Chondrocyte (in vitro differentiated cells): ENCODE measurements around the gene SPATS2. TPM values are rescaled to one million over a fixed set of nuclear protein-coding genes. Genes with fewer than 3 reads are reported as not detected.

Experiments used
- DNase-seq: peaks from one replicate; pipeline ENCODE4 v3.0.0; 2021; ENCODE audit warnings: mixed read lengths, low spot score
- H3K27ac Mint-ChIP-seq: one replicate; pipeline ENCODE4 v1.8.0; 2021; ENCODE audit warnings: mild to moderate bottlenecking, moderate library complexity, mixed read lengths; ENCODE audit not compliant: unreplicated experiment
- H3K27me3 Mint-ChIP-seq: 2 replicates; pipeline ENCODE4 v1.8.0; 2021; ENCODE audit warnings: low read depth, mixed read lengths
- H3K36me3 Mint-ChIP-seq: 2 replicates; pipeline ENCODE4 v1.8.0; 2021; ENCODE audit warnings: low read depth, mixed read lengths
- H3K4me1 Mint-ChIP-seq: 2 replicates; pipeline ENCODE4 v1.8.0; 2021; ENCODE audit warnings: low read depth, mild to moderate bottlenecking, mixed read lengths
- H3K4me3 Mint-ChIP-seq: one replicate; pipeline ENCODE4 v1.8.0; 2021; ENCODE audit warnings: mild to moderate bottlenecking, moderate library complexity, mixed read lengths; ENCODE audit not compliant: unreplicated experiment
- H3K9me3 Mint-ChIP-seq: 2 replicates; pipeline ENCODE4 v1.8.0; 2021; ENCODE audit warnings: low read depth, mixed read lengths
- total RNA-seq: library from RNA; stranded (reverse); gene quantifications from 3 replicates; pipeline ENCODE4 v1.2.1, GENCODE V29; 2021
- TF ChIP-seq, protein P1 (sequence below): fragments of 200-600 bp; sonication (generic); IDR thresholded peaks from 2 replicates; pipeline ENCODE4 v1.5.0; 2021; ENCODE audit warnings: antibody characterized with exemption, mild to moderate bottlenecking, moderate library complexity

The SPATS2 gene
- total RNA-seq, 1 donor from 2014 or later: 24.2 TPM

DNA sequence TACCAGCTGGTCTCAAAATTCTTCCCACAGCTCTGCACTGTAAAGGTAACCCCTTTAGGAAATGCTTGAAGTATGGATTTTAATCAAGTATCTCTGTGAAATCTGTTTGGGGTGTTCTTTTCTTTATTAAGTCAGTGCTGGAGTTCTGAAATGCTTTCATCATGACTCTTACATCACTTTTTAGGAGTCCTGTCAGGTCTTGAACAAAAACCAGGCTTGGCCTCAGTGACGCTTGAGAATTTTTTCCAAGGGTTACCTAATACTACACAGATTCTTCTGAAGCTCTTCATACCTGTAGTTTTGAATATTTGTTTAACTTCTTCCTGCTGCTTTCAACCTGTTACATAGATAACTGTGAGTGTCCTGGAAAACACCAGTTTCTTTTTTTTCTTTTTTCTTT lies 124.6 kb downstream of the SPATS2 start:
- H3K4me1 Mint-ChIP-seq: peaks cover 12% of the 10 kb centered on the region
- H3K9me3 Mint-ChIP-seq: no peaks in the 10 kb centered on the region
- no peak overlapping the region for H3K4me3 Mint-ChIP-seq
- no peaks in the 10 kb centered on the region for H3K27me3 Mint-ChIP-seq
- TF ChIP-seq, protein P1, sequence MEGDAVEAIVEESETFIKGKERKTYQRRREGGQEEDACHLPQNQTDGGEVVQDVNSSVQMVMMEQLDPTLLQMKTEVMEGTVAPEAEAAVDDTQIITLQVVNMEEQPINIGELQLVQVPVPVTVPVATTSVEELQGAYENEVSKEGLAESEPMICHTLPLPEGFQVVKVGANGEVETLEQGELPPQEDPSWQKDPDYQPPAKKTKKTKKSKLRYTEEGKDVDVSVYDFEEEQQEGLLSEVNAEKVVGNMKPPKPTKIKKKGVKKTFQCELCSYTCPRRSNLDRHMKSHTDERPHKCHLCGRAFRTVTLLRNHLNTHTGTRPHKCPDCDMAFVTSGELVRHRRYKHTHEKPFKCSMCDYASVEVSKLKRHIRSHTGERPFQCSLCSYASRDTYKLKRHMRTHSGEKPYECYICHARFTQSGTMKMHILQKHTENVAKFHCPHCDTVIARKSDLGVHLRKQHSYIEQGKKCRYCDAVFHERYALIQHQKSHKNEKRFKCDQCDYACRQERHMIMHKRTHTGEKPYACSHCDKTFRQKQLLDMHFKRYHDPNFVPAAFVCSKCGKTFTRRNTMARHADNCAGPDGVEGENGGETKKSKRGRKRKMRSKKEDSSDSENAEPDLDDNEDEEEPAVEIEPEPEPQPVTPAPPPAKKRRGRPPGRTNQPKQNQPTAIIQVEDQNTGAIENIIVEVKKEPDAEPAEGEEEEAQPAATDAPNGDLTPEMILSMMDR: no peak
- DNase-seq: no peak
- H3K36me3 Mint-ChIP-seq: peaks cover 18% of the 10 kb centered on the region
- no peak overlapping the region for H3K27ac Mint-ChIP-seq

DNA sequence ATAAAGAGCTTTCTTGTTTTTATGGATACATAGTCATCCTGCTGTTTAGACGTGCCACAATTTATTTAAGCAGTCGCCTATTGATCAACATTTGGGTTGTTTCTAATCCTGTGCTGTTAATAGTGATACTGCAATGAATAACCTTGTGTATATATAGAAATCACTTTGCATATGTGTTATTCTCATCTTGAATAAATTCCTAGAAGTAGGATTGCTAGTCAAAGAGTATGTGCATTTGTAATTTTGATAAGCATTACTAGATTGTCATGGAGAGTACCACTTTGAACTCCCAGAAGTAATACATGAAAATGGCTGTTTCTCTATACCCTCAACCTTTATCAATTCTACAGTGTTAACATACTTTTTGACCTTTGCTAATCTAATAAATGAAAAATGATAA lies 126.6 kb downstream of the SPATS2 start:
- Mint-ChIP-seq H3K27ac (no peak overlapping the region), H3K36me3 (peaks cover 21% of the 10 kb centered on the region), H3K4me1 (peaks cover 5% of the 10 kb centered on the region), H3K4me3 (no peak overlapping the region), H3K27me3 (no peaks in the 10 kb centered on the region), H3K9me3 (no peaks in the 10 kb centered on the region)
- no peak for DNase-seq
- TF ChIP-seq, protein P1: no peak

DNA sequence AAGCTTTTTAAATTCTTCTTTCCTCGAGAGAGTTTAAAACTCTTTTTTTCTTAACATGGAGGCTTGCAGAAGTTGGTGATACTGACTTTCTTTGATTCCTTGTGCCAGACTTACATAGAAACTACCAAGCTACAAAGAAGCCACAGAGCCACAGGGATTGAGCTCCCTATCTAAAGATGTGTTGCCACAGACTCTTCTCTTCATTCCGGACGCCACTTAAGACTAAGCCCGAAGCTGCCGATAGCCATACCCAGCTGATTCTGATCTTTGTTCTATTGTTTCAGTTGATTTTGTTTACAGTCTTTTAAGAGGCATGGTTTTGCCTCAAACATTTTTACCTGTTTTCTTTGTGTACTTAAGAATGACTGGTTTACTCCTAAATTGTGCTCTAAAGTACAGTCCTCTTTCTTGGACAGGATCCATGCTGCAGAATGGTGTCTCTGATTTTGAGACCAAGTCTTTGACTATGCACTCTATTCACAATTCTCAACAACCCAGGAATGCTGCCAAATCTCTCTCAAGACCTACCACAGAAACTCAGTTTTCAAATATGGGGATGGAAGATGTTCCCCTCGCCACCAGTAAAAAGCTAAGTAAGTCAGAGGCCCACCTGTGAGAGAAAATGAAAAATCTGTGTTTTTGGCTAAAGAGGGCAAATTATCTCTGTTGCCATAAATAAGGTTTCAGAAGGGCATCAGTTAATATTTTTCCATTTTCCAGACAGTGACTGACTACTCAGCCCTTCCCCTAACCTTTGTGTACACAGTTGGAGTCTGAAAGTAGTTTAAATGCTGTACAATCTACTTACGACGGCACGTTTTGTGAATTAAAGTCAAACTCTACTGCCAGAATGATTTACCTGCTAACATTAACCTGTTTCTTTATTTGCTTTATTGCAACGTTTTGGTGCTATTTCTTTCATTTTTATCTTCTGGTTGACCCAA lies 129.4 kb downstream of the SPATS2 start:
- DNase-seq: no peak
- TF ChIP-seq, protein P1: no peak
- H3K4me3 Mint-ChIP-seq: no peak overlapping the region
- H3K4me1 Mint-ChIP-seq: no peaks in the 10 kb centered on the region
- H3K36me3 Mint-ChIP-seq: peaks cover 15% of the 10 kb centered on the region
- no peaks in the 10 kb centered on the region for H3K27me3 Mint-ChIP-seq
- H3K27ac Mint-ChIP-seq: no peak overlapping the region
- no peaks in the 10 kb centered on the region for H3K9me3 Mint-ChIP-seq

DNA sequence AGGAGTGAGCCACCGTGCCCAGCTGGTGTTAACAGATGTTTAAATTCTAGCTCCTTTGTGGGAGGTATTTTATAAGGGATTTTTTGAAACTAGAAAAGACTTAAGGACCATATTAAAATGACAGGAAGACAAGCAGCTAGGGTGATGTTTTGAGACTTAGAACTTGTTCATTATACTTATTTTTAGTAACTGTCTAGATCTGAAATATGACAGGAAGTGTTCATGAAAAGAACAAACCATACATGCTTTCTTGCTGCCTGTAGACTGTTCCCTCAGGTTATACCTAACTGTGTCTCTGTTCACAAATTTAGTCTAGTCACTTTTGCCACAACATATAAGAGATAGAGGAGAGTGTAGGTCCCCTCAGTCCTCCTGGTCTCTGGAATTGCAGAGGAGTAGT lies 134.6 kb downstream of the SPATS2 start:
- TF ChIP-seq, protein P1: no peak
- H3K27me3 Mint-ChIP-seq: no peaks in the 10 kb centered on the region
- no peak overlapping the region for H3K4me3 Mint-ChIP-seq
- peaks cover 33% of the 10 kb centered on the region for H3K4me1 Mint-ChIP-seq
- no peaks in the 10 kb centered on the region for H3K9me3 Mint-ChIP-seq
- H3K27ac Mint-ChIP-seq: peak overlapping the region; percentile 49
- H3K36me3 Mint-ChIP-seq: peaks cover 3% of the 10 kb centered on the region
- DNase-seq: no peak

DNA sequence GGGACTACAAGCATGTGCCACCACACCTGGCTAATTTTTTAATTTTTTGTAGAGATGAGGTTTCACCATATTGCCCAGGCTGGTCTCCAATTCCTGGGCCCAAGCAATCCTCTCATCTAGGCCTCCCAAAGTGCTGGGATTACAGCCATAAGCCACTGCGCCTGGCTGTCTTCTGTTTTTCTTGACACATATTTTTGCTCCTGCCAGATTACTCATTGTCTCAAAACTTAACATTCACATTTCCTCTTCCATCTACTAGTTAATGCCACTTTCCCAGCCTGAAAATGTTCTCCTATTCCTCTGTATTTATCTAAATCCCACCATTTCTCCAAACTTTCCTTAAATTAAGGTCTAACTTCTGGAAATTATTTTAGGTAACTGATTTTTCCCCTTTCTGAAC lies 135.3 kb downstream of the SPATS2 start:
- H3K4me3 Mint-ChIP-seq: no peak overlapping the region
- peak overlapping the region; percentile 1 for H3K27ac Mint-ChIP-seq
- H3K4me1 Mint-ChIP-seq: peaks cover 40% of the 10 kb centered on the region
- peaks cover 2% of the 10 kb centered on the region for H3K36me3 Mint-ChIP-seq
- H3K9me3 Mint-ChIP-seq: no peaks in the 10 kb centered on the region
- H3K27me3 Mint-ChIP-seq: no peaks in the 10 kb centered on the region
- TF ChIP-seq, protein P1: no peak
- DNase-seq: no peak
